Measurements from ENCODE around the gene SLC39A7. TPM values are rescaled to one million over a fixed set of nuclear protein-coding genes. Genes with fewer than 3 reads are reported as not detected.

SLC39A7 gene
- total RNA-seq, 1 donor from 2014 or later, result 47.7 TPM

DNA sequence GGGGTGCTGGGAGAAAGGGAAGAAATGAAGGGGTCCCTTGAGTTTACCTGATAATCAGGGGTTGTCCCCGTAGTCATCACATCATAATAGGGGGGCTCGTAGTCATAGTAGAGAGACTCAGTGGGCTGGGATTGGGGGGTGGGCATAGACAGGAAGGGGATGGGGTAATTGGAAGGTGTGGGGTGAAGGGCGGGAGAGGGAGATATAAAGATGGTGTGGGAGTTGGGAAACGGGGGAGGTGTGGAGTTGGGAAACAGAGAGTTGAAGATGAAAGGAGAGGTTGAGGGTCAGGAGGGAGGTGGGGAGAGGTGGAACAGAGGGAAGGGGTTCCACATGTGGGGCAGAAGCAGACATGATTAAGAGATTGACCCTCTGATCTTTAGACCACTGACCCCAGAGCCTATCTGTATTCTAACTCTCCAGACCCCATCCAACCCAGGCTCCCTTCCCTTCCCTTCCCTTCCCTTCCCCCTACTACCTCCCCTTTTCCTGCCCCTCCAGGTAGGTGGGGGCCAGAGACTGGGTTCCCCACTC is 14.9 kb upstream of the SLC39A7 start:
- ATAC-seq (no peak), DNase-seq (no peak)
- intact Hi-C loops (cut with micrococcal nuclease), result no loop called here

DNA sequence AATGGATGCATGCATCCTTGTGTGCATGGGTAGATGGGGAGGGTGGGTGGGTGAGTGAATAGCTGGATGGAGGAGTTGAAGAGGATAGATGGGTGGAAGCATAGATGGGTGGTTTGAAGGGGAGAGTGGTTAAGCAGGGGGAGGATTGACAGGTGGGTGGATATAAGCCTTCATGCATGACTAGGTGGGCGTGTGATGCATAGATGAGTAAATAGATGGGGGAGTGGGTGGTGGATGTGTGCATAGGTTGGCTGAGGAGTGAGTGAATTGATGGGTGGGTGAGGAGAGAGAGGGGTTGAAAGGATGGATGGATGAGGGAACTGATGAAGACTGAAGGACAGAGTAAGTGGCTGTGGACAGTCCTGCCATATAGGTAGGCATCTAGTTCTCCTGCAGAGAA is 12.9 kb upstream of the SLC39A7 start:
- ATAC-seq (no peak), DNase-seq (no peak)
- intact Hi-C loops (cut with micrococcal nuclease), result no loop called here

GRCh38 chr6:33189164-33189563 is 11.5 kb upstream of the SLC39A7 start:
- ATAC-seq, result no peak
- DNase-seq, result no peak

DNA sequence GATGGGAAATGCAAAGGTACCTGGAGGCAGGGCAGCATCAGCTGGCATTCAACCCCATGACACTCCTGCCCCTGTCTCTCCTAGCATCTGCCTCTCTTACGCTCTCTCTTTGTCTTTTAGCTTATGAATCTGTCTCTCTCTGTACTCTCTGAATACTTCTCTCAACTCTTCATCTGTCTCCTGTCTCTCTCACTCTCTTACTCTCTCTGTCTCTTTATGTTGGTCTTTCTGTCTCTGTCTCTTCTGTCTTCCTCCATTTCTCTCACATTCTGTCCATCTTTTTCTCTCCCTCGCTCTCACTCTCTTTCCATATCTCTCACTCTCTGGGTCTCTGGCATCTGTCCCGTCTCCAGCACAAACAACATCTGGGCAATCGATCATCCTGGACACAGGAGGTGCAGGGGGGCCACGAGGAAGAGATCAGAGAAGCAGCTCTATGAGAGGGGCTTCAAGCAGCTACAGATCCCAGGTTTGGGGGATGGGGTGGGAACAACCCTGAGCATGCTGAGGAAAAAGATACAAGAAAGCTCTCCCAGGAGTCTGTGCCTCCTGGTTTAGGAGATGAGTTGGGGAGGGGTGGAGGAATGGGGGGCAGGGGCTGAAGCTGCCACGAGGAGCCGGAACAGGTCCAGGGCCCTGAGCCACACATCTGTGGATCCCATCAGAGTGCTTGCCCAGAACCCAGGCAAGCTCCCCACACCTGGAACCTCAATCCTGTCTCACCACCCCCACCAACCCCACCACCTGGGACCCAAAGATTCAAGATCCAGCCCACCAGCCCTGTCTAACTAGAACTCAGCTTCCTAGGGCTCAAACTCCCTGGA is 10.8 kb upstream of the SLC39A7 start:
- ATAC-seq (no peak), DNase-seq (no peak)
- intact Hi-C loops (cut with micrococcal nuclease), result no loop called here

More at GRCh38 chr6:33189164-33189563, 11.5 kb upstream of the SLC39A7 start:
- intact Hi-C loops (cut with micrococcal nuclease), result no loop called here

GRCh38 chr6:33190504-33191107 is 10.1 kb upstream of the SLC39A7 start:
- ATAC-seq (no peak), DNase-seq (no peak)
- intact Hi-C loops (cut with micrococcal nuclease), result no loop called here

DNA sequence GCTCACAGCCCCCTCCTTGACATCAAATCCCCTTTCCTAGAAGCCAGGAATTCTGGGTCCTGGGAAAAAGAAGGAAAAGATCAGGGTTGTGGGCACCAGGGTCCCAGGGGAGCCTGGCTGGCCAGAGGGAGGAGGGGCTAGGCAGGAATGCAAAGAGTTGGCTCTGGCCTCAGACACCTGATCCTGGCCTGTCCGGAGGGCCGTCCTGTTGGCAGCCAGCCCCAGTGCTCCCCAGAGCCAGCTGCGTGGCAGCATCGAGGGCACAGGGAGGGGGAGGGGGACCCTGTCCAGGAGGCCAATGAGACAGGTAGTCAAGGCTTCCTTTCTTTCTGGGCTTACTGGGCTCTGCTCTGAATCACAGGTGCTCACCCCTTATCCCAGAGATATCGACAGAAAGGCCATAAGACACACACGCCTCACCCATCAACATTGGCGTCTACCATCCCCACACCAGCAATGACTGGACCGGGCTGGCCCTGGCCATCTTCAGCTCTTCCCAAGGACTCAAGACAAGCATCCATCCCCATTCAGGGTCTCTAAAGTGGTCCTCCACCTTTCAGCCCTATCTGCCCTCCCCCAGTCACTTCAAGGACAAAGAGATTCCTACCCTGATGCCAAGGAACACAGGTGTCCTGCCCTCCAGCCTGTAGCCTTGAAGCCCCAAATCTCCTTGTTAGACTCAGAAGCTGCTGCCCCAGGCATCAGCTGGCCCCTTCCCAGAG is 9.1 kb upstream of the SLC39A7 start:
- ATAC-seq, result peak; percentile 40
- peak; percentile 69 for DNase-seq
- intact Hi-C loops (cut with micrococcal nuclease), result no loop called here

DNA sequence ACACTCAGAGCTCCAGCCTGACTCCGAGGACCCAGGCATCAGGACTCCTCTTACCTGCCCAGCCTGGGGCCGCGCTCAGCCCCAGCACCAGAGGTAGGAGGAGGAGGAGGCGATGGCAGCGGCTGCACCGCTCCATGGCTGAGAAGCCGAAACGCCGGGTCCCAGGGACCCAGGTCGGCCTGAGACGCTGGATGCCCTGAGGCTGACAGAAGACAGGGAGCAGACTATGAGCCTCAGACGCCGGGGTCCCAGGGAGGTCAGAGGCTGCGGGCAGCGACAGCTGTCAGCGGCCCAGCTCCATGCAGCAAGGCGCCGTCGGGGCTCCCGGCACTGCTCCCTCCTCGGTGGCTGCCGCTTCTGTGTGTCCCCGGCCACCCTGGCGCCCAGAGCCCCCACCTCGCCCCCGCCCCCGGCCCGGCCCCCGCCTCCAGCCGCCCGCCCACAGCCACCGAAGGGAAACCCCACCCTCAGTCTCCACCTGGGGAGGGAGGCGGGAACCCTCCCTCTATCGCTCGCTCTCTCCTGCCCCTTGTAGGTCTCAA is 8.5 kb upstream of the SLC39A7 start, which contains the start of gene COL11A2:
Gene COL11A2 (minus strand): TSS at position 363 of the 542 bp plus-strand sequence. CDS start 227 bp downstream, at position 136.
- DNase-seq (peak; percentile 45), ATAC-seq (peak; percentile 8)
- intact Hi-C loops (cut with micrococcal nuclease), result no loop called here

DNA sequence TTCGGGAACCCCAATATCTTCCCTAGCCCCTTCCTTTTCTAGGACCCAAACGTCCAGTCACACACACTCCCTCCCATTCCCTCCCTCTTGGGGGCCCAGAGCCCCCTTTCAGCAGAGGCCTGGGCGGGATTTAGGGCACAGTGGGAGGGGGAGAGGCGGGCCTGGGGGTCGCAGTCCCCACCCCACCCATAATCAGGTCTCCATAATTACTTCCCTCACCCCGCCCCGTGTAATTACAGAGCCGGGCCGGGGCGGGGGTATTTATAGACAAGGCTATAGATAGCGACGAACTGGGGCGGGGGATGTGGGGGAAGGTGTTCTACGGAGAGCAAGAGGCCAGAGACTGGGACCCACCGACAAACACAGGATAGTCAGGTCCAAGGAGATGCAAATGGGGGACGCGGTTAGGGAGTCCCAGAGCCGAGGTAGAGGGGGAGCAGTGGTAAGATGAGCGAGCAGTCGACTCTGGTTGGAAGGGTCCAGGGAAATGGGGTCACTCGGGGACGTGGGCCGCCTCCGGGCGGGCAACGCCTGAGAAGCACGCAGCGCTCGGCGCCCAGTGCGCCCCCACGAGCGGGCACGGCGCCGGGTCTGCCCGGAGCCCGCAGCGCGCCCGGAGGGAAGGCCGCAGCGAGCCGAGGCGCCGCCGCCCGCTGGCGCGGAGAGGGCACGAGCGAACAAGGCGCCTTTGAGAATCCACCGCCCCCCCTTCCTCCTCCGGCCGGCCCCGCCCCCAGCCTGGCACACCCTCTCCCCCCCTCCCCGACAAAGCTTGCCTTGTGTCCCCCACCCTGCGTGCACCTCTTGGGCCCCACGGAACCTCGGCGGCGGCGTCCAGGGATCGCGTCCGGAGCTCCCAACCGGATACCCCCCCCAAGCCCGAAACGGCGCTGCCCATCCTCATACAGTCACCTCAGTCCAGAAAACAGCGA is 7.7 kb upstream of the SLC39A7 start:
- DNase-seq (peak; percentile 67), ATAC-seq (peak; percentile 43)
- intact Hi-C loops (cut with micrococcal nuclease), result no loop called here

- ATAC-seq, result no peak
- intact Hi-C loops (cut with micrococcal nuclease), result no loop called here
- DNase-seq, result no peak
Measured at GRCh38 chr6:33193619-33194018, 7.0 kb upstream of the SLC39A7 start.

DNA sequence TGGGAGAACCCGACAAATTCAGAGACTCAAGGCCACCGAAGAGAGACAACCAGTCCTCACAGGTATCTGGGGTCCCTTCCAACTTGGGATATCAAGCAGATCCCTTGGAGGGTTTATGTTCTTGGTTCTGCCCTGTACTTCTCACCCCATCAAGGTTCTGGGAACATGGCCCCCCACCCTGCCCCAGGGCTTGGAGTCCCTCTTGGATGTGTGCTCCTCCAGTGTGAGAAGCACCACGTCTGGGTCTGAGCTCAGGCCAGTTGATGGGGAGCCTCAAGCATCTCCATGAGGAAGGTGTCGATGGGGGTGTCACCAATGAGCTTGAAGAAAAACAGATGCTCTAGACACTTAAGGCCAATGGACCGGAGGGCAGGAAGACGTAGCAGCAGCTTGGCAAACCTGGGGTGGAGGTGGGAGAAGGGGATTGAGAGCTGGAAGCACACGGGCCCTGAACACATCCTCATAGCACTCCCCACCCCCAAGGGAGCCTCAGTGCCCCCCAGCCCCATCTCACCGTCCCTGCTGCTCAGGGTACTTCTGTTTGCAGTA is 6.2 kb upstream of the SLC39A7 start:
- DNase-seq (no peak), ATAC-seq (no peak)
- intact Hi-C loops (cut with micrococcal nuclease), result no loop called here

DNA sequence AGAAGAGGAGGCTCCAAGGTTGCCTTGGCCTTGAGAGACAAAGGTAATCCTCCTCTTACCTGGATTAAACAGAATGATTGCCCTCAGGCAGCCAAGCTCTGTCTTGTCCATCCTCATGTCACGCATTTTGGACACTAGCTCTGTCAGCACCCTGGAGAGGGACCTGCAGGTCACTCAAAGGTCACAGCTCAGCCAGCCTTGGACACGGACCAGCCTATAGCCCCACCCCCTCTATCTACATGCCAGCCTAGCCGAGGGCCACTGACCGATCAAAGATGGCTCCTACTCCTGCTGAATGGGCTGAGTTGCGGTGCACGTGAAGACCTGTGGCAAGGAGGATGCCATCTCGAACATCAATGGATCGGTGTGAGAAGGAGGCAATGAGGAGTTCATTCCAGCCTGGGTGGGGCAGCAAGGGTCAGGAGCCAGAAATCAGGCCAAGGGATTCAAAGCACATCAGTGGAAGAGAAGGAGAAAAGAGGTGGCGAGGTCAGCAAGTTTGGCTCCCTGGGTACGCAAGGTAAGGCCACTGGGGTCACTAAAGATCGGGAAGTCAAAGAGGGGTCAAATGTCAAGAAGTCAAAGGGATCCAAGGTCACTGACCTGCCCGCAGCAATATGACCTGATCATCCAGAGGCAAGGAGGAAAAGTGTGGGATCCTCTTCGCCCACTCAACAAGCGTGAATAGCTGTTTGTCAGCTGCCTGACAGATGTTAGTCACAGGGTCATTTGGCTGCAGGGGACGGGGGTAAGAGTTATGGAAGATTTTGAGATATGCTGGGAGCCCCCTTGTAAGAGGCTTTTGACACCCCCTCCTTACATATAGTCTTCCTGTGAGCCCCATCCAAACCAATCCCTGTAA is 5.1 kb upstream of the SLC39A7 start:
- no peak for ATAC-seq
- DNase-seq, result no peak
- intact Hi-C loops (cut with micrococcal nuclease), result no loop called here

- DNase-seq (peak; percentile 56), ATAC-seq (peak; percentile 26)
- intact Hi-C loops (cut with micrococcal nuclease), result no loop called here
Measured at GRCh38 chr6:33197431-33198048, 3.1 kb upstream of the SLC39A7 start.

- ATAC-seq, result no peak
- intact Hi-C loops (cut with micrococcal nuclease), result no loop called here
- no peak for DNase-seq
Measured at GRCh38 chr6:33198159-33198852, 2.4 kb upstream of the SLC39A7 start.

DNA sequence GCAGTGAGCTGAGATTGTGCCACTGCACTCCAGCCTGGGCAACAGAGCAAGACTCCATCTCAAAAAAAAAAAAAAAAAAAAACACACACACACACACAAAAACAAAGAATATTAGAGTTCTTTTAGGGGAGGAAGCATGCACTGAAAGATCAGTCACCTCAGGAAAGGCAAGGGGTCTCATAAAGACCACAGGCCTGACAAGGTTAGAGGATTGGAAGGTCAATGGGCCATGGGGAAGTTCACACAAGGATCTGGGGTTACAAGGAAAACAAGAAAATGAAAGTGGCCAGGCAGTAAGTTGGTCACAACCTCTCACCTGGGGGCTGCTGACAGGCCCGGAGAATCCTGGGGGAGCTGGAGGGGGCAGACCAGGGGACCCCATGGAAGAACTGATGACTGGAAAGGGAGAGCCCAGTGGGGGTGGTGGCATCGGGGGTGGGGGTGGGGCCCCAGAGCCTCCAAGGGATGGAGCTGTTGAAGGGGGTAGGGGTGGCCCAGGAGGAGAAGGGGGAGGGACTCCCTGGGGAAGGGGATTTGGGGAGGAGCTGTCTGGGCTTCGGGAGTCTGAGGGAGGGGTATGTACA is 1.7 kb upstream of the SLC39A7 start:
- intact Hi-C loops (cut with micrococcal nuclease), result no loop called here
- DNase-seq, result no peak
- no peak for ATAC-seq

DNA sequence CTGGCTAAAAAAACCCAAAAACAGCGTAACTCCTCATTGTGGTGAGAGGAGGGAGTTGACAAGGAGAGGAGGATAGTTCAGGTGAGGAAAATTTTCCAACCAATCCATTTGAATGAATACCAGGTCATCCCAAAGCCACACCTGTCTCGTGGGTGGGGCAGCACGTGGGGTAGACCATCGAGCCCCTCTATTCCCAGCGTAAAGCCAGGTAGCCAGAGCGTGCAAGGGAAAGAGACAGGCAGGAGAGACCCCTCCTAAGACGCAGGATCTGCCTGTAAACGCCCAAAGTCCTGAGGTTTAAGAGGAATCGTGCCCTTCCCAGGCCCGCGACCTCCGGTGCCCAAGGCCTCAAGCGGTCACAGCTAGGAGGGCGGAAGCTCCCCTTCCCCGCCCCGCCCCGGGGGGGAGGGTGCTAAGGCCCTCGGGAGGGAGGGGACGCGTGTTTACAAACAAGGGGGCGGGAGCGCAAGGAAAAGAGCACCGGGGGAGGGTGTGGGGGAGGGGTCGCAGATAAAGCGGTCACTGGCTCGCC is 914 bp upstream of the SLC39A7 start:
- peak; percentile 83 for DNase-seq
- intact Hi-C loops (cut with micrococcal nuclease), result no loop called here

DNA sequence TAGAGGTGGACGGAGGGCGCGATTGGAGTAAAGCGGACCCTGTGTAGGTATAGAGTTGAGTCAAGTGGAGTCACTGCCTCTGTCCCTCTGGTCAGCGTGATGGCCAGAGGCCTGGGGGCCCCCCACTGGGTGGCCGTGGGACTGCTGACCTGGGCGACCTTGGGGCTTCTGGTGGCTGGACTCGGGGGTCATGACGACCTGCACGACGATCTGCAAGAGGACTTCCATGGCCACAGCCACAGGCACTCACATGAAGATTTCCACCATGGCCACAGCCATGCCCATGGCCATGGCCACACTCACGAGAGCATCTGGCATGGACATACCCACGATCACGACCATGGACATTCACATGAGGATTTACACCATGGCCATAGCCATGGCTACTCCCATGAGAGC is 479 bp downstream of the SLC39A7 start:
- intact Hi-C loops (cut with micrococcal nuclease), result no loop called here
- ATAC-seq (no peak), DNase-seq (peak; percentile 50)

More for the DNA sequence above, 914 bp upstream of the SLC39A7 start:
- peak; percentile 48 for ATAC-seq
